ENCODE measurements around the gene EFCAB9.
"Not testable (repeated sequence)": the region's sequence is repeated elsewhere in the genome, so short reads cannot be mapped to it uniquely, and the experiment has no call there.

EFCAB9 gene

DNA sequence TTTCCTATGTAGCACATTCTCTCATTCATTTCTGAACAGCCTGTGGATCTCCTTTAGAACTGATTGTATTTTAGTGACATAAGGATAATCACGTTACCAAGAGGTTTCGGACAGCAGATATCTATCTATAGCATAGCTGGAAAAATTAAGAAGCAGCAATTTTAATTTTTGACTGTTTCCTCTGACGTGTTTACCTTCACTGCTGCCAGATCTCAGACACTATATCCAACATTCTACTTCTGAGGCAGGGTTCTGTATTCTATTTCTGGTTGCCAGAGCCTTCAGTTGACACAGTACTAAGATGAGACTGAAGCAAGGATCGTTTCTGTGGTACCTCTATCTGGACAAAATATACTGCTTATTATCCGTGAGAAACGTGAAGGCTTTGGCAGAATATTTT is at the start of gene EFCAB9:
EFCAB9 (plus strand) TSS at position 301 of the 400 bp plus-strand sequence; CDS start at position 302, 1 bp downstream.
- H3K9me3 Mint-ChIP-seq = no peaks in the 10 kb centered on the region
- H3K27me3 Mint-ChIP-seq = no peaks in the 10 kb centered on the region
- H3K4me3 Mint-ChIP-seq = no peak within 1 kb of the TSS
- peaks cover 8% of the 10 kb centered on the region for H3K4me1 Mint-ChIP-seq (ENCODE audit: low read depth)
- H3K36me3 Mint-ChIP-seq (ENCODE audit: low read depth) = no peaks in the 10 kb centered on the region
- no peak within 1 kb of the TSS for H3K27ac Mint-ChIP-seq

DNA sequence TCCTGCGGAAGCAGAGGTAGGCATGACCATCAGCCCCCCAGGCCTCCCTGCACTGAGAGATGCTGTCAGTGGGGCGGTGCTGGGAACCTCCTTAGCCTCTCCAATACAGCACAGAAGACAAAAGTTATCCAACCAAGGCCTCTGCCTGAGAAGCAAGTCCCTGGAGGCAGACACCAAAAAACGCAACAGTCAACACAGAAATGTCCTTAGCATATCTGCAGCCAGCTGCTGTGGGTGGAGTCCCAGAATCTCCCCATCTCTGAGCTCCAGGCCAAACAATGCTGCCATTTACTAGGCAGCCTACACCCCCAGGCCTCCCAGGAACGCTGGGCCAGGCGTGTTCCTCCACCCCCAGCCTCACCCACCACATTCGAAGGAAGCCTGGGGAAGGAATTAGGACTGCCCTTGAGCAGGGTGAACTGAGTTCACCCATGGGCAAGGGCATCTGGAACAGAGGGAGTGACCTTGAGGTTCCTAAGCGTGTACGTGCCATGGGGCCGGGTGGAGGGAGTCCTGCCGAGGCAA is 49.6 kb upstream of the EFCAB9 start:
- H3K36me3 Mint-ChIP-seq (ENCODE audit: low read depth) = peaks cover 33% of the 10 kb centered on the region

DNA sequence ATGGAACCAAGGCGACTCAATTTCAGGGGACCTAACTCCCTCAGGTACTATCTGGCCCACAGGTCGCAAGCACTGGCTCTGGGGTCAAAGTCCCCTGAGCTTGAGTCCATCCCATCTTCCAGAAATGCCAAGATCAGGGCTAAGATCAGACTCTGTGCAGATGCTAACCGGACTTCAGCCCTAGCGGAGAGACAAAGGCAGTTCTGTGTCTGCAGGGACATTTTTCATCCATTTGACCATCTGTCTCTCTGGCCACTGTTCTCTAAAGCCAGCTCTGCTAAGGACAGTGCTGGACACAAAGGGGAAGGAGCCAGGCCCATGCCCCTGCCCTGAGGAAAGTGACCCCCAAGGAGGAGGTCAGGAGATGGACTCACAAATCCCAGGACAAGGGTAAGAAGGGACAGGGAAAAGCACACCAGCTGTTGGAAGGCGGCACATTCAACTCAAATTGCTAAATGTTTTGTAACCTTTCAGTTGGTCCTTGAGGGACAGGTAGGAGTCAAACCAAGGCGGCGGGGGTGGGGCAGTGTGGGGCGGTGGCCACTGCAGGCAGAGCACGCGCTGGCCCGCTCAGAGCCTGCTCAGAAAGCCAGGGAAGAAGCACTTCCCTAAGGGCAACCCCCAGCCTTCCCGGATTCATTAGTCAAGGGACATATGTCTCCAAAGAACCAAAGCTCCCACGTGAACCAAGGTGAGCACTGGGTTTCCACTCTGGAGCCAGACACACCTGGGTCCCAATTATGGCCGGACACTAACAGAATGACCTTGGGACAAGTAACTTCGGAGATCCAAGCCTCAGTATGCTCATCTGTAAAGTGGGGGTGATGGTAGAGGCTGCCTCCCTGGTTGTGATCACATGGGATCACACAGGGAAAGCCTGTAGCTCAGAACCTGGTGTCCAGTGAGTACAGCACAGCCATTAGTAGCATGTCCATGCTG is 48.8 kb upstream of the EFCAB9 start:
- H3K27ac Mint-ChIP-seq = peak overlapping the region; percentile 38
- H3K36me3 Mint-ChIP-seq (ENCODE audit: low read depth) = peaks cover 26% of the 10 kb centered on the region
- no peak overlapping the region for H3K4me3 Mint-ChIP-seq
- H3K4me1 Mint-ChIP-seq (ENCODE audit: low read depth) = peaks cover 83% of the 10 kb centered on the region
- no peaks in the 10 kb centered on the region for H3K27me3 Mint-ChIP-seq
- H3K9me3 Mint-ChIP-seq = no peaks in the 10 kb centered on the region

More for the DNA sequence above, 49.6 kb upstream of the EFCAB9 start:
- H3K4me3 Mint-ChIP-seq = no peak overlapping the region
- no peaks in the 10 kb centered on the region for H3K9me3 Mint-ChIP-seq
- H3K27me3 Mint-ChIP-seq = no peaks in the 10 kb centered on the region
- H3K4me1 Mint-ChIP-seq (ENCODE audit: low read depth) = peaks cover 89% of the 10 kb centered on the region
- no peak overlapping the region for H3K27ac Mint-ChIP-seq

- H3K27ac Mint-ChIP-seq = peak overlapping the region; percentile 19
- peaks cover 29% of the 10 kb centered on the region for H3K36me3 Mint-ChIP-seq (ENCODE audit: low read depth)
- H3K4me1 Mint-ChIP-seq (ENCODE audit: low read depth) = peaks cover 85% of the 10 kb centered on the region
Measured at GRCh38 chr5:172145870-172146747, 47.9 kb upstream of the EFCAB9 start.

GRCh38 chr5:172146748-172147092 is 47.3 kb upstream of the EFCAB9 start:
- H3K27ac Mint-ChIP-seq = peak overlapping the region; percentile 84
- no peaks in the 10 kb centered on the region for H3K9me3 Mint-ChIP-seq
- peaks cover 35% of the 10 kb centered on the region for H3K36me3 Mint-ChIP-seq (ENCODE audit: low read depth)
- no peak overlapping the region for H3K4me3 Mint-ChIP-seq
- H3K27me3 Mint-ChIP-seq = no peaks in the 10 kb centered on the region
- peaks cover 85% of the 10 kb centered on the region for H3K4me1 Mint-ChIP-seq (ENCODE audit: low read depth)

More at GRCh38 chr5:172145870-172146747, 47.9 kb upstream of the EFCAB9 start:
- Mint-ChIP-seq H3K9me3 (no peaks in the 10 kb centered on the region), H3K4me3 (no peak overlapping the region), H3K27me3 (no peaks in the 10 kb centered on the region)

DNA sequence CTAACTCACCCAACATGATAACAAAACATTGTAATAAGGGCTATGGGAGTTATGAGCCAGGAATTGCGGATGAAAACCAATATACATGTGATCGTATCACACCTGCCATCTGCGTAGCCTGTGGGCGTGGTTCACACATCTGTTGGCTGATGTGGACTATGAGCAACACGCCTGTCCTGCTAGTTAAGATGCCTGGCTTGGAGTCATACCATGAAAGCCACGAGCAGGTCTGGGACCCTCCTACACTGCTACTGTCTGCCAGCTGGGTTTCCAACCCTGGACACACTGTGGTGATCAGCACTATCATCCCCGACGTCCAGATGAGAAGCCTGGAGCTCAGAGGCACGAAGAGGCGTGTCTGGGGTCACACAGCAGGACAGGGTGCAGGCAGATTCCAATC is 46.1 kb upstream of the EFCAB9 start:
- Mint-ChIP-seq H3K27me3 (no peaks in the 10 kb centered on the region), H3K27ac (peak overlapping the region; percentile 84), H3K9me3 (no peaks in the 10 kb centered on the region), H3K4me3 (no peak overlapping the region), H3K4me1 (ENCODE audit: low read depth) (peaks cover 85% of the 10 kb centered on the region), H3K36me3 (ENCODE audit: low read depth) (peaks cover 45% of the 10 kb centered on the region)

- Mint-ChIP-seq H3K36me3 (ENCODE audit: low read depth) (peaks cover 50% of the 10 kb centered on the region), H3K4me3 (no peak overlapping the region), H3K4me1 (ENCODE audit: low read depth) (peaks cover 85% of the 10 kb centered on the region), H3K9me3 (no peaks in the 10 kb centered on the region), H3K27ac (peak overlapping the region; percentile 79), H3K27me3 (no peaks in the 10 kb centered on the region)
Measured at GRCh38 chr5:172148381-172148780, 45.6 kb upstream of the EFCAB9 start.

- Mint-ChIP-seq H3K9me3 (no peaks in the 10 kb centered on the region), H3K4me3 (no peak overlapping the region), H3K4me1 (ENCODE audit: low read depth) (peaks cover 83% of the 10 kb centered on the region), H3K27me3 (no peaks in the 10 kb centered on the region), H3K36me3 (ENCODE audit: low read depth) (peaks cover 57% of the 10 kb centered on the region), H3K27ac (peak overlapping the region; percentile 61)
Measured at GRCh38 chr5:172149073-172149472, 44.9 kb upstream of the EFCAB9 start.

- not testable (repeated sequence) for H3K27me3 Mint-ChIP-seq, H3K9me3 Mint-ChIP-seq, H3K4me3 Mint-ChIP-seq
- Mint-ChIP-seq H3K36me3 (ENCODE audit: low read depth) (peaks cover 61% of the 10 kb centered on the region), H3K27ac (peak overlapping the region; percentile 61), H3K4me1 (ENCODE audit: low read depth) (peaks cover 82% of the 10 kb centered on the region)
Measured at GRCh38 chr5:172149481-172149880, 44.5 kb upstream of the EFCAB9 start.

GRCh38 chr5:172150514-172151425 is 43.2 kb upstream of the EFCAB9 start:
- Mint-ChIP-seq H3K4me1 (ENCODE audit: low read depth) (peaks cover 80% of the 10 kb centered on the region), H3K9me3 (no peaks in the 10 kb centered on the region), H3K27ac (peak overlapping the region; percentile 95), H3K36me3 (ENCODE audit: low read depth) (peaks cover 68% of the 10 kb centered on the region), H3K27me3 (no peaks in the 10 kb centered on the region), H3K4me3 (peak overlapping the region; percentile 79)

GRCh38 chr5:172151661-172152210 is 42.2 kb upstream of the EFCAB9 start:
- Mint-ChIP-seq H3K4me1 (ENCODE audit: low read depth) (peaks cover 82% of the 10 kb centered on the region), H3K27ac (peak overlapping the region; percentile 95), H3K27me3 (no peaks in the 10 kb centered on the region), H3K36me3 (ENCODE audit: low read depth) (peaks cover 73% of the 10 kb centered on the region), H3K4me3 (peak overlapping the region; percentile 79), H3K9me3 (no peaks in the 10 kb centered on the region)

DNA sequence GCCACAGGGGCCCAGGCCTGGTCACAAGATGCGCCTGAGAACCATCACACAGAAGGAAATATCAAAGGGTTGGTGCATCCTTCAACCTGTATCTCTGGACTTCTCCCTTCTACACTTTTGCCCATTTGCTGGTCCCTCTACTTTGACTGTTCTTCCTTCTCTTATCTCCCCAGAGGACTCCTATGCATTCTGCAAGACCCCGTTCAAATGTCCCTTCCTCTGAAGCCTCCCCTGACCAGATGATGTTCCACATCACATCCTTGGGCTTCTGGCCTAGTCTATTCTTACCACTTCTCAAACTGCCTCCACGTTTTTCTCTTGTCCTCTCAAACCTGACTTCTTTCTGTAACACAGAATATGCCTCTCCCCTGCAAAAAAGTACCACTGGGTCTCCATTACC is 40.3 kb upstream of the EFCAB9 start:
- H3K4me3 Mint-ChIP-seq = no peak overlapping the region

DNA sequence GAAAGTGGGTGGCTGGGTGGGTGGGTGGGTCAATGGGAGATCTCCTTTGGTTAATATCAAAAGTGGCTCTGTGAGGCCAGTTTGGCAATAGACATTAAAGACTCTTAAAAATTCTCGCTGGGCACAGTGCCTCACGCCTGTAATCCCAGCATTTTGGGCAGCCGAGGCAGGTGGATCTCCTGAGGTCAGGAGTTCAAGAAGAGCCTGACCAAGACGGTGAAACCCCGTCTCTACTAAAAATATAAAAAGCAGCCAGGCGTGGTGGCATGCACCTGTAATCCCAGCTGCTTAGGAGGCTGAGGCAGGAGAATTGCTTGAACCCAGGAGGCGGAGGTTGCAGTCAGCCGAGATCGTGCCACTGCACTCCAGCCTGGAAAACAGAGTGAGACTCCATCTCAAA is 38.9 kb upstream of the EFCAB9 start:
- H3K4me3 Mint-ChIP-seq, H3K9me3 Mint-ChIP-seq, H3K27me3 Mint-ChIP-seq: not testable (repeated sequence)
- H3K4me1 Mint-ChIP-seq (ENCODE audit: low read depth) = peaks cover 87% of the 10 kb centered on the region
- peak overlapping the region; percentile 64 for H3K27ac Mint-ChIP-seq
- H3K36me3 Mint-ChIP-seq (ENCODE audit: low read depth) = peaks cover 72% of the 10 kb centered on the region

More for the DNA sequence above, 40.3 kb upstream of the EFCAB9 start:
- Mint-ChIP-seq H3K27me3 (no peaks in the 10 kb centered on the region), H3K27ac (peak overlapping the region; percentile 38), H3K4me1 (ENCODE audit: low read depth) (peaks cover 78% of the 10 kb centered on the region), H3K36me3 (ENCODE audit: low read depth) (peaks cover 73% of the 10 kb centered on the region), H3K9me3 (no peaks in the 10 kb centered on the region)

DNA sequence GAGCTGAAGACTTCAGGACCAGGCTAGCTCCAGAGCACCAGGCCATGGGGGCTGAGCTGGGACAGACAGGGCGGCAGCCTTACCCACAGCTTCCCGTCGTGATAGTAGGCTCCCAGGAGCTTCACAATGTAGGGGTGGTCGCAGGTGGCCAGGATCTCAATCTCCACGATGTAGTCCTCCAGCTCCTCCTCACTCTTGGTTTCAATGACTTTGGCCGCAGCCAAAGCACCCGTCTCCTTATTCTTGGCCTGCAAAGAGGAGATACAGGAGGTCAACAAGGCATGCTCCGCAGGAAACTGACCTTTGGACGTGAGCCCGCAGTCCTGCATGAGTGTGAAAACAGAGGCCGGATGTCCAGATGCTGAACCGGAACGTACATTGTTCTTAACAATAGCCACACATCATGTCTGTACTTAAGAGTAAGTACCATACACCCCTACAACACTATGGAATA is 37.4 kb upstream of the EFCAB9 start:
- no peak overlapping the region for H3K4me3 Mint-ChIP-seq
- H3K27me3 Mint-ChIP-seq = no peaks in the 10 kb centered on the region
- peak overlapping the region; percentile 61 for H3K27ac Mint-ChIP-seq
- H3K4me1 Mint-ChIP-seq (ENCODE audit: low read depth) = peaks cover 85% of the 10 kb centered on the region
- H3K9me3 Mint-ChIP-seq = no peaks in the 10 kb centered on the region
- H3K36me3 Mint-ChIP-seq (ENCODE audit: low read depth) = peaks cover 65% of the 10 kb centered on the region
